NCI-H2029 (cell line): ENCODE results near the gene AMBP.

Experiments used
- DNase-seq: peaks from one replicate; lab custom pipeline; 2025; lab: John Stamatoyannopoulos, UW

The AMBP gene

GRCh38 chr9:114112778-114113584, 34.9 kb upstream of the AMBP start:
- no peak for DNase-seq

- DNase-seq = no peak
Observed at GRCh38 chr9:114112325-114112724, 34.2 kb upstream of the AMBP start.

GRCh38 chr9:114110180-114110579, 32.1 kb upstream of the AMBP start:
- DNase-seq = no peak

- no peak for DNase-seq
Observed at GRCh38 chr9:114109124-114109523, 31.0 kb upstream of the AMBP start.

- DNase-seq = peak; percentile 63
Observed at GRCh38 chr9:114108016-114108833, 30.1 kb upstream of the AMBP start.

- DNase-seq = no peak
Observed at GRCh38 chr9:114107286-114108001, 29.3 kb upstream of the AMBP start.

- no peak for DNase-seq
Observed at GRCh38 chr9:114105236-114105635, 27.1 kb upstream of the AMBP start.

- no peak for DNase-seq
Observed at GRCh38 chr9:114102484-114102883, 24.4 kb upstream of the AMBP start.

GRCh38 chr9:114100536-114100935, 22.4 kb upstream of the AMBP start:
- DNase-seq = no peak

GRCh38 chr9:114099669-114100270, 21.7 kb upstream of the AMBP start:
- DNase-seq = no peak

GRCh38 chr9:114098936-114099668, 21.0 kb upstream of the AMBP start, which contains the start of gene KIF12:
TSS of gene KIF12 (minus strand) at chr9:114099292. CDS start at chr9:114099276, 16 bp downstream.
- peak; percentile 17 for DNase-seq

GRCh38 chr9:114098021-114098935, 20.2 kb upstream of the AMBP start:
- DNase-seq = peak; percentile 68

GRCh38 chr9:114097613-114098020, 19.5 kb upstream of the AMBP start:
- DNase-seq = no peak

GRCh38 chr9:114096866-114097612, 18.9 kb upstream of the AMBP start:
- DNase-seq = no peak

GRCh38 chr9:114096041-114096511, 18.0 kb upstream of the AMBP start:
- no peak for DNase-seq

- no peak for DNase-seq
Observed at GRCh38 chr9:114094971-114095370, 16.9 kb upstream of the AMBP start.

- DNase-seq = no peak
Observed at GRCh38 chr9:114093761-114094505, 15.8 kb upstream of the AMBP start.

- DNase-seq = no peak
Observed at GRCh38 chr9:114093031-114093471, 15.0 kb upstream of the AMBP start.

GRCh38 chr9:114092336-114092735, 14.2 kb upstream of the AMBP start:
- no peak for DNase-seq
